Adrenal gland (tissue), 12 donors: ENCODE measurements around the gene KRT24. TPM values are rescaled to one million over a fixed set of nuclear protein-coding genes. Genes with fewer than 3 reads are reported as not detected.

Experiments used
- DNase-seq, 7 donors: peaks; one replicate each; pipeline ENCODE4 v3.0.0-alpha.2; 2019 to 2020
- H3K27ac ChIP-seq, 5 donors: fragments of 200-600 bp; sonication (generic) in 4 of 5; 1 replicate in 3 of 5; 2 replicates in 2 of 5; pipeline versions ENCODE4 v1.5.1 to v1.8.0; 2016 to 2020; ENCODE audit warnings: mild to moderate bottlenecking in 1 of 5
- H3K27me3 ChIP-seq: fragments of 200-600 bp; 2 replicates; pipeline ENCODE4 v1.8.0; 2021
- H3K36me3 ChIP-seq, 2 donors: fragments of 200-600 bp; replicated peaks in 1 of 2; 1 replicate in 1 of 2; 2 replicates in 1 of 2; pipeline versions ENCODE4 v1.5.1 to v1.8.0; 2018 to 2022
- H3K4me1 ChIP-seq, 2 donors: fragments of 200-600 bp; replicated peaks in 1 of 2; 1 replicate in 1 of 2; 2 replicates in 1 of 2; pipeline versions ENCODE4 v1.5.1 to v1.8.0; 2018 to 2021
- H3K4me3 ChIP-seq, 4 donors: fragments of 200-600 bp; sonication (generic) in 3 of 4; one replicate each; pipeline ENCODE4 v1.5.1; 2016 to 2018
- H3K9me3 ChIP-seq, 3 donors: fragments of 200-600 bp; sonication (generic) in 1 of 3; replicated peaks in 1 of 3; 1 replicate in 2 of 3; 2 replicates in 1 of 3; pipeline versions ENCODE4 v1.5.1 to v1.8.0; 2016 to 2021
- CTCF ChIP-seq, 6 experiments: fragments of 450-650 bp in 4 of 6; fragments of 200-600 bp in 2 of 6; sonication (generic) in 1 of 6; IDR thresholded peaks; 1 replicate in 5 of 6; 2 replicates in 1 of 6; pipeline versions ENCODE4 v1.5.1 to v1.8.0; 2016 to 2021; ENCODE audit warnings: antibody characterized with exemption in 6 of 6, mild to moderate bottlenecking in 2 of 6, moderate library complexity in 1 of 6
- POLR2A ChIP-seq, 2 donors: fragments of 450-650 bp; IDR thresholded peaks; one replicate each; pipeline ENCODE4 v1.6.1; 2017; ENCODE audit warnings: antibody characterized with exemption in 2 of 2, mild to moderate bottlenecking in 2 of 2, moderate library complexity in 1 of 2
- WGBS, 4 donors: extraction: QIAGEN DNeasy Blood & Tissue Kit in 2 of 4; methylation state at CpG; one replicate each; pipeline versions ENCODE4 v1.1.5 to v1.1.7; 2013 to 2017; 5-methylcytosine and 5-hydroxymethylcytosine counted together
- intact Hi-C, 2 donors: fragments of 100-400 bp; cut with DNase I; formaldehyde crosslinking; loops; one replicate each; pipeline versions ENCODE4 v1.14.1 to v1.15.0; 2022 to 2023
- polyA plus RNA-seq, 3 donors: library from polyadenylated mRNA; stranded (reverse); fragments of 200-250 nt in 2 of 3; fragments of 350-450 nt in 1 of 3; fragmentation: Illumina TruSeq in 1 of 3; extraction: RNeasy Lipid Tissue Mini Kit (QIAGEN cat#74804) in 1 of 3; gene quantifications; one replicate each; pipeline ENCODE4 v1.2.3, GENCODE V29; 2013 to 2014
- total RNA-seq, 9 donors: library from RNA; depleted of rRNA in 4 of 9; stranded (reverse); fragments of >200 nt in 4 of 9; fragments of 120-200 nt in 1 of 9; fragmentation: NEBNext Ultra II Directional in 1 of 9; extraction: Animal tissue kit (Norgen Biotek cat#: 25700) in 1 of 9; gene quantifications; one replicate each; pipeline versions ENCODE4 v1.1.0 to v1.2.4, GENCODE V29; 2013 to 2023
- donor health status: healthy with polysubstance abuse.
- donor health status: Bipolar disorder and iron deficiency.
- donor health status: DM: yes; HTN: yes; CAD: no.
- donor health status: DM: no; HTN: no; CAD: no.
- donor health status: DM: no; HTN: no; CAD: no.
- donor health status: DM: yes; HTN: yes; CAD: no.

KRT24 gene
- total and polyA plus RNA-seq, 12 donors = 0.10 to 0.24 TPM; not detected in 10

DNA sequence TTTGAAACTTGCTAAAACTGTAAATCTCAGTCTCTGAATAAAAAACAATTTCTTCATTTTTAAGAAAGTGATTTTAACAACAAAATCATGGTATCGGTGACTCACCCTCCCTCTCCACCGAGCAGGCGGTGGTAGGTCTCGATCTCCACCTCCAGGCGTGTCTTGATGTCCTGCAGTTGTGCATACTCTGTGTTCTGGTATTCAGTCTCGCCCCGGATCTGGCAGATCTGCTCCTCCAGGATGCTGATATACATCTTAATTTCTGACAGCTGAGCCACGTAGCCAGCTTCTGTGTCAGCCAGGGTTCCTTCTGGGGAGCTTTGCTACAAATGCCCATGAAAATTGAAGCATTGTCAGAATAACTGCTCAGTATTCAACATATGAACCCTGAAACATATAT is 15.4 kb upstream of the KRT24 start:
- no peak overlapping the region for H3K4me3 ChIP-seq
- TF ChIP-seq POLR2A (IDR thresholded peaks at IDR 0.05) = no peak
- no peak for TF ChIP-seq CTCF (IDR thresholded peaks at IDR 0.05)
- DNase-seq = peak in 1 of 7 donors; percentile 2
- no peaks in the 10 kb centered on the region for H3K9me3 ChIP-seq
- H3K27me3 ChIP-seq = no peaks in the 10 kb centered on the region
- no peak overlapping the region for H3K27ac ChIP-seq
- 44 to 58% (median 49%) methylated on average over 8 of the region's 8 CpGs for WGBS, 4 donors
- no peaks in the 10 kb centered on the region for H3K36me3 ChIP-seq
- H3K4me1 ChIP-seq = no peaks in the 10 kb centered on the region
- intact Hi-C loops = no loop called here

GRCh38 chr17:40717776-40718175 is 14.2 kb upstream of the KRT24 start:
- intact Hi-C loops = no loop called here
- no peaks in the 10 kb centered on the region for H3K36me3 ChIP-seq
- no peak for DNase-seq
- H3K27me3 ChIP-seq = no peaks in the 10 kb centered on the region
- TF ChIP-seq CTCF (IDR thresholded peaks at IDR 0.05) = no peak
- TF ChIP-seq POLR2A (IDR thresholded peaks at IDR 0.05) = no peak
- no peak overlapping the region for H3K4me3 ChIP-seq
- H3K27ac ChIP-seq = no peak overlapping the region
- no peaks in the 10 kb centered on the region for H3K9me3 ChIP-seq
- H3K4me1 ChIP-seq = no peaks in the 10 kb centered on the region
- WGBS, 4 donors = 47 to 71% (median 52%) methylated on average over 3 of the region's 3 CpGs

GRCh38 chr17:40714473-40714872 is 10.9 kb upstream of the KRT24 start:
- TF ChIP-seq POLR2A (IDR thresholded peaks at IDR 0.05) (no peak), CTCF (IDR thresholded peaks at IDR 0.05) (no peak)
- DNase-seq = no peak
- no peaks in the 10 kb centered on the region for H3K4me1 ChIP-seq
- H3K9me3 ChIP-seq = no peaks in the 10 kb centered on the region
- intact Hi-C loops = no loop called here
- H3K36me3 ChIP-seq = no peaks in the 10 kb centered on the region
- no peak overlapping the region for H3K27ac ChIP-seq
- H3K27me3 ChIP-seq = peaks cover 4% of the 10 kb centered on the region
- WGBS, 4 donors = 55 to 60% (median 59%) methylated on average over 6 of the region's 6 CpGs
- H3K4me3 ChIP-seq = no peak overlapping the region

DNA sequence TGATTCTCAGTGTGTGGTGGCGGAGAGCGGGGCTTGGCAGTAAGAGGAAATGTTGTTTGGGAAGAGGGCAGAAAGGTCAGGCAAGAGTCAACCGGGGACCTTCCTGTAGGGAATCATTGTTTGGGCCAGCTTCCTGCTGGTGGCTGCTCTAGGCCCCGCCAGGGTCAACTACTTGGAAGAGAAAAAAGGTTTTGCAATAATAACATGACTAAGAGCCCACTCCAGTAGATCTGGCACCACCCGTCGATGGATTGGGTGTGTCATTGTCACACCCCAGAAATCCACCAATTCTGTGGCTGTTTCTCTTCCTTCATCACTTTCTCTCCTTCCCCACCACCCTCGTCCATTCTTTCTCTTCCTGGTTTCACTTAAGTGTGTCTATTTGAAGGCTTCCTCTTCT is 4.2 kb upstream of the KRT24 start:
- Histone ChIP-seq H3K9me3 (no peaks in the 10 kb centered on the region), H3K36me3 (no peaks in the 10 kb centered on the region), H3K4me3 (no peak overlapping the region), H3K27ac (peak overlapping the region in 1 of 5 donors; percentile 61), H3K27me3 (peaks cover 4% of the 10 kb centered on the region), H3K4me1 (no peaks in the 10 kb centered on the region)
- intact Hi-C loops = no loop called here
- TF ChIP-seq POLR2A (IDR thresholded peaks at IDR 0.05) (no peak), CTCF (IDR thresholded peaks at IDR 0.05) (no peak)
- DNase-seq = peak in 6 of 7 donors; percentile 21 to 64 (median 40)
- WGBS, 4 donors = 47 to 59% (median 53%) methylated on average over 7 of the region's 7 CpGs
